WTC11 (cell line): Measurements from ENCODE around the gene RALY.

ENCODE experiments used
- AFF4 ChIP-seq: sonication (generic); formaldehyde crosslinking; IDR thresholded peaks from 2 replicates; pipeline ENCODE4 v1.8.1; 2023; ENCODE audit warnings: mild to moderate bottlenecking, missing genetic modification reagents, borderline replicate concordance
- CREB1 ChIP-seq: sonication (generic); formaldehyde crosslinking; IDR thresholded peaks from 2 replicates; pipeline ENCODE4 v1.8.0; 2023; ENCODE audit warnings: mild to moderate bottlenecking, missing genetic modification reagents
- CTCF ChIP-seq: fragments of 200-600 bp; IDR thresholded peaks from 2 replicates; pipeline ENCODE4 v1.8.0; 2022; ENCODE audit warnings: antibody characterized with exemption
- ESRRA ChIP-seq: sonication (generic); formaldehyde crosslinking; IDR thresholded peaks from 2 replicates; pipeline ENCODE4 v1.8.1; 2022; ENCODE audit warnings: mild to moderate bottlenecking, missing genetic modification reagents, borderline replicate concordance
- FOXJ3 ChIP-seq: sonication (generic); formaldehyde crosslinking; IDR thresholded peaks from 2 replicates; pipeline ENCODE4 v1.9.0; 2021; ENCODE audit warnings: missing genetic modification reagents, mild to moderate bottlenecking, borderline replicate concordance
- GABPB1 ChIP-seq: sonication (generic); formaldehyde crosslinking; IDR thresholded peaks from 2 replicates; pipeline ENCODE4 v1.8.1; 2023; ENCODE audit warnings: mild to moderate bottlenecking, missing genetic modification reagents
- IRF1 ChIP-seq: sonication (generic); formaldehyde crosslinking; IDR thresholded peaks from 2 replicates; pipeline ENCODE4 v1.8.0; 2023; ENCODE audit warnings: missing genetic modification reagents
- JUN ChIP-seq: sonication (generic); formaldehyde crosslinking; IDR thresholded peaks from 2 replicates; pipeline ENCODE4 v1.8.0; 2023; ENCODE audit warnings: mild to moderate bottlenecking, missing genetic modification reagents
- MAX ChIP-seq: sonication (generic); formaldehyde crosslinking; IDR thresholded peaks from 2 replicates; pipeline ENCODE4 v1.8.0; 2022; ENCODE audit warnings: mild to moderate bottlenecking, missing genetic modification reagents
- NFYB ChIP-seq: sonication (generic); formaldehyde crosslinking; conservative IDR thresholded peaks from 2 replicates; pipeline ENCODE4 v1.8.0; 2022; ENCODE audit warnings: low read depth, missing genetic modification reagents
- PRDM15 ChIP-seq: sonication (generic); formaldehyde crosslinking; IDR thresholded peaks from 2 replicates; pipeline ENCODE4 v1.8.0; 2022; ENCODE audit warnings: missing genetic modification reagents
- TP53 ChIP-seq: sonication (generic); formaldehyde crosslinking; IDR thresholded peaks from 2 replicates; pipeline ENCODE4 v1.8.1; 2023; ENCODE audit warnings: mild to moderate bottlenecking, missing genetic modification reagents
- USF2 ChIP-seq: sonication (generic); formaldehyde crosslinking; IDR thresholded peaks from 2 replicates; pipeline ENCODE4 v1.8.1; 2023; ENCODE audit warnings: mild to moderate bottlenecking, missing genetic modification reagents, moderate library complexity

- no peak for TF ChIP-seq CTCF
- no peak for TF ChIP-seq NFYB (CRISPR knock-in tag)
- TF ChIP-seq FOXJ3 (CRISPR knock-in tag), result no peak
- no peak for TF ChIP-seq JUN (CRISPR knock-in tag)
- no peak for TF ChIP-seq IRF1 (CRISPR knock-in tag)
- no peak for TF ChIP-seq TP53 (CRISPR knock-in tag)
- TF ChIP-seq USF2 (CRISPR knock-in tag), result no peak
- no peak for TF ChIP-seq CREB1
- TF ChIP-seq AFF4 (CRISPR knock-in tag), result no peak
- no peak for TF ChIP-seq GABPB1 (CRISPR knock-in tag)
- TF ChIP-seq MAX (CRISPR knock-in tag), result no peak
- no peak for TF ChIP-seq ESRRA (CRISPR knock-in tag)
- TF ChIP-seq PRDM15, result no peak
These were observed 47.5 kb downstream of the RALY start for GRCh38 chr20:34041226-34041625.
